ENCODE measurements around the gene SMIM41.

- TF ChIP-seq, protein P1, sequence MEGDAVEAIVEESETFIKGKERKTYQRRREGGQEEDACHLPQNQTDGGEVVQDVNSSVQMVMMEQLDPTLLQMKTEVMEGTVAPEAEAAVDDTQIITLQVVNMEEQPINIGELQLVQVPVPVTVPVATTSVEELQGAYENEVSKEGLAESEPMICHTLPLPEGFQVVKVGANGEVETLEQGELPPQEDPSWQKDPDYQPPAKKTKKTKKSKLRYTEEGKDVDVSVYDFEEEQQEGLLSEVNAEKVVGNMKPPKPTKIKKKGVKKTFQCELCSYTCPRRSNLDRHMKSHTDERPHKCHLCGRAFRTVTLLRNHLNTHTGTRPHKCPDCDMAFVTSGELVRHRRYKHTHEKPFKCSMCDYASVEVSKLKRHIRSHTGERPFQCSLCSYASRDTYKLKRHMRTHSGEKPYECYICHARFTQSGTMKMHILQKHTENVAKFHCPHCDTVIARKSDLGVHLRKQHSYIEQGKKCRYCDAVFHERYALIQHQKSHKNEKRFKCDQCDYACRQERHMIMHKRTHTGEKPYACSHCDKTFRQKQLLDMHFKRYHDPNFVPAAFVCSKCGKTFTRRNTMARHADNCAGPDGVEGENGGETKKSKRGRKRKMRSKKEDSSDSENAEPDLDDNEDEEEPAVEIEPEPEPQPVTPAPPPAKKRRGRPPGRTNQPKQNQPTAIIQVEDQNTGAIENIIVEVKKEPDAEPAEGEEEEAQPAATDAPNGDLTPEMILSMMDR (IDR thresholded peaks at IDR 0.05 in 2 of 3, conservative IDR thresholded peaks at IDR 0.05 in 1 of 3; ENCODE audit: control insufficient read depth in 2 of 3, extremely low read depth in 1 of 3, insufficient read depth in 1 of 3, low read depth in 3 of 3, low read length in 3 of 3) = peak; percentile 89 to 97 (median 96); a peak in 5 of 6 replicates
- no peak for TF ChIP-seq POLR2AphosphoS5 (IDR thresholded peaks at IDR 0.05; ENCODE audit: low read length)
- TF ChIP-seq JUNB (IDR thresholded peaks at IDR 0.05) = no peak
- no peak for TF ChIP-seq MAX (IDR thresholded peaks at IDR 0.05; ENCODE audit: low read depth, low read length)
- TF ChIP-seq E2F4 (IDR thresholded peaks at IDR 0.05; ENCODE audit: low read depth, low read length) = no peak
- TF ChIP-seq ZNF622 (IDR thresholded peaks at IDR 0.05) = no peak
- TF ChIP-seq, protein P2, sequence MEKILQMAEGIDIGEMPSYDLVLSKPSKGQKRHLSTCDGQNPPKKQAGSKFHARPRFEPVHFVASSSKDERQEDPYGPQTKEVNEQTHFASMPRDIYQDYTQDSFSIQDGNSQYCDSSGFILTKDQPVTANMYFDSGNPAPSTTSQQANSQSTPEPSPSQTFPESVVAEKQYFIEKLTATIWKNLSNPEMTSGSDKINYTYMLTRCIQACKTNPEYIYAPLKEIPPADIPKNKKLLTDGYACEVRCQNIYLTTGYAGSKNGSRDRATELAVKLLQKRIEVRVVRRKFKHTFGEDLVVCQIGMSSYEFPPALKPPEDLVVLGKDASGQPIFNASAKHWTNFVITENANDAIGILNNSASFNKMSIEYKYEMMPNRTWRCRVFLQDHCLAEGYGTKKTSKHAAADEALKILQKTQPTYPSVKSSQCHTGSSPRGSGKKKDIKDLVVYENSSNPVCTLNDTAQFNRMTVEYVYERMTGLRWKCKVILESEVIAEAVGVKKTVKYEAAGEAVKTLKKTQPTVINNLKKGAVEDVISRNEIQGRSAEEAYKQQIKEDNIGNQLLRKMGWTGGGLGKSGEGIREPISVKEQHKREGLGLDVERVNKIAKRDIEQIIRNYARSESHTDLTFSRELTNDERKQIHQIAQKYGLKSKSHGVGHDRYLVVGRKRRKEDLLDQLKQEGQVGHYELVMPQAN (conservative IDR thresholded peaks at IDR 0.05) = no peak
- no peak for TF ChIP-seq ETV6 (conservative IDR thresholded peaks at IDR 0.05 in 1 of 2, IDR thresholded peaks at IDR 0.05 in 1 of 2; ENCODE audit: borderline replicate concordance in 1 of 2, low read depth in 1 of 2)
- TF ChIP-seq CREM (IDR thresholded peaks at IDR 0.05; ENCODE audit: low read depth) = no peak
- no peak for TF ChIP-seq SIN3A (IDR thresholded peaks at IDR 0.05; ENCODE audit: low read depth, low read length)
- no peak for TF ChIP-seq ATF3 (IDR thresholded peaks at IDR 0.05; ENCODE audit: borderline replicate concordance, extremely low read depth, low read depth, low read length)
- no peak for TF ChIP-seq POLR2A (IDR thresholded peaks at IDR 0.05; ENCODE audit: low read depth, low read length)
- no peak for TF ChIP-seq HDGF (IDR thresholded peaks at IDR 0.05)
Observed at GRCh38 chr12:52156757-52157565, 77.5 kb downstream of the SMIM41 start.
